HG03066 (cell line): ENCODE data around the gene MYO1H.
"Not testable (repeated sequence)": the region's sequence is repeated elsewhere in the genome, so short reads cannot be mapped to it uniquely, and the experiment has no call there.

Source experiments
- ATAC-seq: cut with Tn5 transposase; IDR thresholded peaks from one replicate; pipeline ENCODE4 v1.9.1; 2021; ENCODE audit warnings: low read depth; ENCODE audit not compliant: unreplicated experiment

Gene MYO1H

GRCh38 chr12:109466305-109466704 lies 118.6 kb downstream of the MYO1H start:
- ATAC-seq = no peak

- no peak for ATAC-seq
These were observed 119.1 kb downstream of the MYO1H start for GRCh38 chr12:109466821-109467220.

- no peak for ATAC-seq
These were observed 120.4 kb downstream of the MYO1H start for GRCh38 chr12:109467978-109468676.

GRCh38 chr12:109469517-109469916 lies 121.8 kb downstream of the MYO1H start:
- no peak for ATAC-seq

GRCh38 chr12:109473006-109473405 lies 125.3 kb downstream of the MYO1H start:
- ATAC-seq = no peak

- not testable (repeated sequence) for ATAC-seq
These were observed 126.0 kb downstream of the MYO1H start for GRCh38 chr12:109473526-109474270.

GRCh38 chr12:109475121-109475520 lies 127.4 kb downstream of the MYO1H start:
- ATAC-seq = no peak

- no peak for ATAC-seq
These were observed 128.5 kb downstream of the MYO1H start for GRCh38 chr12:109475993-109476806.

- no peak for ATAC-seq
These were observed 129.1 kb downstream of the MYO1H start for GRCh38 chr12:109476807-109477184.

GRCh38 chr12:109477185-109477962 lies 129.7 kb downstream of the MYO1H start, which contains the start of the genes KCTD10 and UBE3B:
TSS of gene KCTD10 (minus strand) at chr12:109477300. CDS start at chr12:109477262, 38 bp downstream.
TSS of gene UBE3B (plus strand) at chr12:109477634. CDS start at chr12:109483552, 5,918 bp downstream.
- ATAC-seq = peak; percentile 96

GRCh38 chr12:109477963-109478315 lies 130.2 kb downstream of the MYO1H start:
- ATAC-seq = no peak

GRCh38 chr12:109479761-109480160 lies 132.1 kb downstream of the MYO1H start:
- no peak for ATAC-seq

GRCh38 chr12:109480356-109480755 lies 132.7 kb downstream of the MYO1H start:
- no peak for ATAC-seq

- no peak for ATAC-seq
These were observed 134.2 kb downstream of the MYO1H start for GRCh38 chr12:109481863-109482262.

- ATAC-seq = no peak
These were observed 134.8 kb downstream of the MYO1H start for GRCh38 chr12:109482491-109482890.

GRCh38 chr12:109482894-109483293 lies 135.2 kb downstream of the MYO1H start:
- no peak for ATAC-seq

- no peak for ATAC-seq
These were observed 135.6 kb downstream of the MYO1H start for GRCh38 chr12:109483346-109483745.

- no peak for ATAC-seq
These were observed 137.5 kb downstream of the MYO1H start for GRCh38 chr12:109485201-109485600.

- no peak for ATAC-seq
These were observed 139.7 kb downstream of the MYO1H start for GRCh38 chr12:109487181-109488050.
